Skeletal muscle cell (primary cell): ENCODE measurements around the gene FAM110D.

Source experiments
- DNase-seq: peaks from one replicate; pipeline ENCODE4 v3.0.0-alpha.2; 2010; ENCODE audit warnings: low read depth
- H3K4me3 ChIP-seq: 2 replicates; pipeline ENCODE4 v1.5.1; 2011; ENCODE audit warnings: low read depth, mild to moderate bottlenecking, control low read depth, low read length, moderate library complexity

The FAM110D gene

DNA sequence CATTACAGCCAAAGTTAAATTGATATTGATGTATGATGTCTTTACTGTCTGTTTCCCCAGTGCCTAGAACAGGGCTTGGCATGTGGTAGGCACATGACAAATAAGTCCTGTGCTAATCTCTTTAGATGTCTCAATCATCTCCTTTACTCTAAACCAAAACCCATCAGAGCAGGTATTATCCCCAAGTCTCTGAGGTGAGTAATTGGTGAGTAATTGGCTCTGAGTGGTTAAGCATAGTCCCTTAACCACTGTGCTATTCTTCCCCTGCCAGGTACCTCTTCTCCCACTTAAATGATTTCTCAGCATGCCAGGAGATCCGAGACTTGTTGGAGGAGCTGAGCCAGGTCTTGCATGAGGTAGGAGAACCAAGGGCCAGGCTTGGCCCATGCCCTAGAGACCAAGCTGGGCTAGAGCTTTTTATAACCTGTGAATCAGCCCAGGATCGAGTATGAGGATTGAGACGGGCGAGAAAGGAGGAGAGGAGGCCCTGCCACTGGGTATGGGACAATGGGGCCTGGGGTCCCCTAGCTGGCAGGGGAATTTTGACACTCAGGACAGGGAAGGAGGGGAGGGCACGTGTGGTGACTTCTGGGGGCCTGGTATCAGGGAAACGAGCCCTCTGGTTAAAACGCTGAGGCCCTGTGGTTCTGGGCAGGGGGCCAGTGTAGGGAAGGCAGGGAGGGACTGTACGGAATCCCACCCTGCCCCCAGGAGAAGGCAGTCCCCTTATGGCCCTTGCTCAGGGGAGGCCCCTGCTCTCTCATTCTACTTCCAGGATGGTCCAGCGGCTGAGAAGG lies 22.9 kb downstream of the FAM110D start:
- no peak for DNase-seq
- no peak overlapping the region for H3K4me3 ChIP-seq

DNA sequence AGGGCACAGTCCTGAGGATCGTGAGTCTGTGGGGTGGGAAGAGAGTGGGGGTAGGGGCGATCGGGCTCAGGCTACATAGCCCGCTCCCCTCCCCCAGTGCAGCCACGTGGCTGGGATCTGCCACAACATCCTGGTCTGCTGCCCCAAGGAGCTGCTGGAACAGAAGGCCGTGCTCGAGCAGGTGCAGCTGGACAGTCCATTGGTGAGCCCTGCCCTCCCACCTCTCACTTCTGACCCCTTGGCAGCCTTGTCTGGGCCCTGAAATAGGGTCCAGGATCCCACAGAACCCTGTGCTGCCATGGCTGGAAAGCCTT lies 23.5 kb downstream of the FAM110D start:
- no peak for DNase-seq

DNA sequence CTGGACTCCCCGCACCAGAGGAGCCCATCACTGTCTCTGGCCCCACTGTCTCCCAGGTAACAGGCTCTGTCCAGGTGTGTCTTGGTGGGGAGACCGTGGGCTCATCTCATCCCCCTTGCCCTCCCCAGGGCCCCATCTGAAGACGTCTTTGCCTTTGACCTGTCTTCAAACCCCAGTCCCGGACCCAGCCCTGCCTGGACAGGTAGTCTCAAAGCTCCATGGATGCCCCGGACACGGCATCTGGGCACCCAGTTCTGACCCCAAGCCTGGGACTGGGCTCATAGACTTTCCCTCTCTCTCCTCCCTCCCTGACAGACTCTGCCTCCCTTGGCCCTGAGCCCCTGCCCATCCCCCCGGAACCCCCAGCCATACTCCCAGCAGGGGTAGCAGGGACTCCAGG lies 25.2 kb downstream of the FAM110D start:
- H3K4me3 ChIP-seq: no peak overlapping the region
- no peak for DNase-seq

More for the DNA sequence above, 23.5 kb downstream of the FAM110D start:
- H3K4me3 ChIP-seq: no peak overlapping the region

DNA sequence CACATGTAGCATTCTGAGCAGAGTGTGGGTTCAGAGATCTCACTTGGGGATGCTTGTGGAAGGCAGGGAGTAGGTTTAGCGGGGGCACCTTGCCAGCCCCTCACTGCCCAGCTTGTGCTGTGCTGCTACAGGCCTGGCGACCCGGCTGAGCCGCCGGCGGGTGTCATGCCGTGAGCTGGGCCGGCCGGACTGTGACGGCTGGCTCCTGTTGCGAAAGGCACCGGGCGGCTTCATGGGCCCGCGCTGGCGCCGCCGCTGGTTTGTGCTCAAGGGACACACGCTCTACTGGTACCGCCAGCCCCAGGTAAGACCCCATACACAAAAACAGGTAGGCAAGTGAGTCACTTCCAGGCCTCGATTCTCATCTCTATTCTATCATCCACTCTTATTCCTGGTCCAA lies 26.0 kb downstream of the FAM110D start:
- no peak for DNase-seq
- H3K4me3 ChIP-seq: no peak overlapping the region

DNA sequence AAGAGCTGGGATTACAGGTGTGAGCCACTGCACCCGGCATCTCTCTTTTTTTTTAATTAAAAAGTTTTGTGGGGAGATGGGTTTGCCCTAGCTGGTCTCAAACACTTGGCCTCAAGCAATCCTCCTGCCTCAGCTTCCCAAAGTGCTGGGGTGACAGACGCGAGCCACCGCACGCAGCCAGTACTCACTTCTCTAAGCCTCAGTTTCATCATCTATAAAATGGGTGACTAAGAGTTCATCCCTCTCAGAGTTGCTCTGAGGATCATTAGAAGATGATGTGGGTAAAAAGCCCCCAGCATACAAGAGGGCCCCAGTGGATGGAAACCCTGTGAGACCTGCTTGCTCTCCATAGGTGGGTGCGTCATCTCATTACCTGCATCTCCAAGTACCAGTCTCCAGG lies 29.0 kb downstream of the FAM110D start:
- no peak for DNase-seq
- no peak overlapping the region for H3K4me3 ChIP-seq

DNA sequence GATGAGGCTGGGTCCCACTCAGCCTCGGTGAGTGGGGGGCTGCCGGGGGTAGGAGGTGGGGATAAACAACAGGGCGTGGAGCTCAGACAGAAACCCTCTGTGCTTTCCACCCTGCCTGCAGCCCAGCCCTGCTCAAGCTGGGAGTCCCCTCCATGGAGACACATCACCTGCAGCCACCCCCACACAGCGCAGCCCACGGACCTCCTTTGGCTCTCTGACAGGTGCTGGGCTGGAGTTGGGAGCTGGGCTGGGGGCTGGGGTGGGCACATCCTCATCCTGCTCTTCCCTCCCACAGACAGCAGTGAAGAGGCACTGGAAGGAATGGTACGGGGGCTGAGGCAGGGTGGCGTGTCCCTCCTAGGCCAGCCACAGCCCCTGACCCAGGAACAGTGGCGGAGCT lies 29.6 kb downstream of the FAM110D start:
- H3K4me3 ChIP-seq: no peak overlapping the region

DNA sequence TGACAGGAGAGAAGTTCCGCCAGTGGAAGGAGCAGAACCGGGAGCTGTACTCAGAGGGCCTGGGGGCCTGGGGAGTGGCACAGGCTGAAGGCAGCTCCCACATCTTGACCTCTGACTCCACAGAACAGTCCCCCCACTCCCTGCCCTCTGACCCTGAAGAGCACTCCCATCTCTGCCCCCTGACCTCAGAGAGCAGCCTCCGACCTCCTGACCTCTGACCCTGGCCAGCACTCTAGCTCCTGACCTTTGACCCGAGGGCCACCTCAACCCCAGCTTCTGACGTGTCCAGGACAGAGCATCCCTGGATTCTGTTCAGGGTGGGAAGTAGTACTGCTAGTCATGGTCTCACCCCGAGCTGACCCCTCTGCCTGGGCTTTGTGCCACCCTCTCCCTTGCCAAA lies 30.5 kb downstream of the FAM110D start:
- no peak for DNase-seq
- no peak overlapping the region for H3K4me3 ChIP-seq

More for the DNA sequence above, 29.6 kb downstream of the FAM110D start:
- no peak for DNase-seq

DNA sequence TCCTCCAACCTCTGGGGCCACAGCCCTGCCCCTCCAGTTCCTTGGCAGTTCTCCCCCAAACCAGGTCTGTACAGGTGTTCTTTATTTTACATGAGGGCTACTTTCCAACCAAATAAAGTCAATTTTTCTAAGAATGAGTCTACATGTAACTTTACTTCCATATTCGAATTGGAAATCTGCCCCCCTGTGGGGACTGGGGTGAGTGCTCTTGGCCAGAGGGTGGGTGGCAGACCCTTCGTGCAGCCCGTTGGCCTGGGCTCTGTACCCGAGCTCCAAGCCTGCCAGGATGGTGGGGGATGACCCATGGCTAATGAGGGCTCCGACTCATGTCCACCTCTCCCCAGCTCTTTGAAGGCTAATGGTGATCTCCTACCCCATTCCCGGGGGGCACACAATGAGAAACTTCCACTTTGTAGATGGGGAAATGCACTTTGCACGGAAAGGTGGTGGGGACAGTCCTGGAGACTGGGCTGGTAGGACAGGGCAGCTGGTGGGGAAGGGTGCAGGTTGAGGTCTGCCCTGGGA lies 30.9 kb downstream of the FAM110D start:
- no peak overlapping the region for H3K4me3 ChIP-seq
- no peak for DNase-seq

DNA sequence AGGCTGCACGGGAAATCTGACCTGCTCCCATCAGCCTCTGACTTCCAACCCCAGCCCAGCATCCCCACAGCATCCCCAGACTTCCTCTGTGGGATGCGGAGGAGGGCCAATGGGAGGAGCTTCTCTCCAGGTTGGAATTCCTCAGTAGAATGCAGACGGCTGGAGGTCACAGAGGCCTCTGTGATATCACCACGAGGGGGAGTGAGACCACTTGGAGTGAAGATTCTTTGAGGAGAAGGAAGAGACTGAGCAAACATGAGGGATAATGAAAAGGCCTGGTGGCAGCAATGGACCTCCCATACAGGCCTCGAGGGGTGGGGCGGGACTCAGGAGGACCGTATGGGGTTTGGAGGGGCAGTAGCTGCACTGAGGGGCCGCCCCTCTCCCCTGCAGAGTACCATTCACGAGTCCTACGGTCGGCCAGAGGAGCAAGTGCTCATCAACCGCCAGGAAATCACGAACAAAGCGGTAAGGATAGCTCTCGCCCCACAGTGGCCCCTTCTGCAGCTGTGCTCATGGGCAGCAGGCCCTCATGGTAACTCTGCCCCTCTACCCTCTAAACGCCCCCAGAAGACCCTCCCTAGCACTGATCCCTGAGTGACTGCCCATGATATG lies 31.6 kb downstream of the FAM110D start, which contains the start of gene CATSPER4:
TSS of gene CATSPER4 (plus strand) at position 230 of the 615 bp plus-strand sequence. CDS start at position 256, 26 bp downstream.
- no peak within 1 kb of the TSS for H3K4me3 ChIP-seq
- DNase-seq: no peak

DNA sequence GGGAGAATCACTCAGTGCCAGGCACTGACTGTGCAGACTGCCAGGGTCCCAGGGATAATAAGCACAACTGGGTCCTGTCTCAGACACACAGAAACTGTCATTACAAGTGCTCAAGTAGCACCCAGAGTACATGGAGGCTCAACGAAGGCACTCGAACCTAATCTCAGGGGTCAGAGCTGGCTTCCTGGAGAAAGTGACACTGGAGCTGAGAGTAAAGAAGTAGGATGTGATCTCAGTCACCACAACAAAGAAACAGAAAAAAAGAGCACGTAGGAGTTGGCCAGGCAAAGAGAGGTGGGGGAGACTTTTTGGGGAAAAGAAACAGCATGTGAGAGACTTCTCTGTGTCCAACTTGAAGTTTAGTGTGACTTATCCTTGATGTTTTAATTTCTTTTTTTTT lies 32.9 kb downstream of the FAM110D start:
- H3K4me3 ChIP-seq: no peak overlapping the region
- DNase-seq: no peak

DNA sequence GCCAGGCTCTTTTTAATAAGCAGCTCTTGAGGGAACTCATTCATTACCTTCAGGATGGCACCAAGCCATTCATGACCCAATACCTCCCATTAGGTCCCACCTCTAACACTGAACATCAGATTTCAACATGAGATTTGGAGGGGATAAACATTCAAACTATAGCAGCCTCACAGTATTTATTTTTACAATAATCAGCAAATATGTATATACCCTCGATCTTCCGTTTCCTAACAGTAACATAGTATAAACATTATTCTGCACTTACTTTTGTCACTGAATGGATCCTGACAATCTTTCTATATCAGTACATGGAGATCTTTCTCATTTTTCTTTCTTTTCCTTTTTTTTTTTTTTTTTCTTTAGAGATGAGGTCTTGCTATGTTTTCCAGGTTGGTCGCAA lies 36.9 kb downstream of the FAM110D start:
- H3K4me3 ChIP-seq: no peak overlapping the region
- DNase-seq: no peak

DNA sequence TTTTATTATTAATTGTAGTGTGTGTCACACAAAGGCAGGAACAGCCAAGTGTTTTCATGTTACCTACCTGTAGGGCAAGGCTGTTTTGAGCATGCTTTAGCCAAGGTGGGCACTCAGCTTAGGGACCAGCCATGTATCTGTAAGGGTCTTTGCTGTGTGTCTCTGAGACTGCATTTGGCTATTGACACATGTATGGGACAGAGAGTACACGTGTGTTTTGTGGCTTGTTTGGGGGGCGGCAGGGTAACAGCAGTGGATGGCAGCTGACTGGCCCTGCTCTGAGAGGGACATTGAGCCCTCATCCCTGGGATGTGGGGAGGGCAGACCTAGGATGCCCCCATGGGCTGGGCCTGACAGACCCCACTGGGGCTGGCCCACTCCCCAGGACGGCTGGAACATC lies 38.4 kb downstream of the FAM110D start:
- no peak for DNase-seq
- H3K4me3 ChIP-seq: no peak overlapping the region

DNA sequence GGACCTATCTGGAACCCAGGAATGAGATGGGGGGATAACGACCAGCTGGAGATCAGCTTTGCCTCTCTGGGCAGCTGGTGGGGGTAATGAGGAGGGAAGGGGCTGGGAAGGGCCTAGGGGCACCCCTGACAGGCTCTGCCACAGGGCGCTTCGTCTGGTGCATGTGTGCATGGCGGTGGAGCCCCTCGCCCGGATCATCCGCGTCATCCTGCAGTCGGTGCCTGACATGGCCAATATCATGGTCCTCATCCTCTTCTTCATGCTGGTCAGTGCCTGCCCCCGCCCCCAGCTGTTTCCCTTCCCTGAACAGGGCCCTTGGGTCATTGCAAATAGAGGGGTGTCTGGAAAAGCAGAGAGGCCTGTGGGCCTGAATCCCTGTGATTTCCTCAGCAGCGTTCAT lies 38.9 kb downstream of the FAM110D start:
- H3K4me3 ChIP-seq: no peak overlapping the region
- no peak for DNase-seq

DNA sequence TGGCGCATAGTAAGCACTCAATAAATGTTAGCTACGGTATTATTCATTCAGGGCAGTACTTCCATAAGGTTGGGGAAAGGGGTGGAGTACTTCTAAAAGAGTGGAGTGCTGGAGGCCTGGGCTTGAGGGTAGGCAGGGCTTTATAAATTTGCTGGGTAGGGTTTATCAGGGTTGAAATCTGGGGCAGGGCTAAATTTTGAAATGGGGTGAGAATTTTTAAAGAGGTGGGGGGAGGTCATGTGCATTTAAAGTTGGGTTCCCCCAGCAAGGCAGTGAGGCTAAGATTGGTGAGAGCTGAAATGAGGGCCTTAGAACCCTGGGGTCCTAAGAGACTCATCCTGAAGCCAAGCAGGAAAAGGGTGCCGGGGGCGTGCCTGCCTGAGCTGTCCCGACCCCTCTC lies 41.5 kb downstream of the FAM110D start:
- no peak overlapping the region for H3K4me3 ChIP-seq
- DNase-seq: no peak

DNA sequence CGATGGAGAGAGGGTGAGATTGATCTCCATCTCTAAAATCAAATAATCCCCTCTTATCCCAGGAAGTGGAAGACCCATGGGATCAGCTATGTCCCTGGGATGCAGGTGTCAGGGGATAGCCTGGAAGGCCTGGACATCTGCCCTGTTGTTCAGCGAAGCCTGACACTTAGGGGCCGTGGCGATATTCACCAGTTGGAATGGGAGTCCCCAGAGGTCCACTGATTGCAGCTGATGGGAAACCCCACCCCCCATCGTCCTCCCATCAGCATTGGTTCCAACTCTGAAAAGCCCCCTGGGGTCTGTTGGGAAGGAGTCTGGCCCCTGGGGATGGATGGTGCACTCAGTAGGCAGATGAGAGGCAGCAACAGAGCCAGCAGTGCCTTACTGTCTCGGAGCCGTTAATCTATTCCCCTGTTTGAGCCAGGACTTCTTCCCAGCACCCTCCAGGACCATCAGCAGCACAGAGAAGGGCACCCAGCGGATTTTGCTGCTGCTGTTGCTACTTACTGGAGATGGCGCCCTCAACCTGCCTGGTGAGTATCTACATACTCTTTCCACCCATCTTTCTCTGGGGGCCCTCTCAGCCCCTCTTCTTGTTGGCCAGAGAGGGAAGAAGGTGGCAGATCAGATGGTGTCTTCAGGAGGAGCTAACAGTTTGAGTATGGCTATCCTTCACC lies 44.9 kb downstream of the FAM110D start:
- no peak overlapping the region for H3K4me3 ChIP-seq
- no peak for DNase-seq

DNA sequence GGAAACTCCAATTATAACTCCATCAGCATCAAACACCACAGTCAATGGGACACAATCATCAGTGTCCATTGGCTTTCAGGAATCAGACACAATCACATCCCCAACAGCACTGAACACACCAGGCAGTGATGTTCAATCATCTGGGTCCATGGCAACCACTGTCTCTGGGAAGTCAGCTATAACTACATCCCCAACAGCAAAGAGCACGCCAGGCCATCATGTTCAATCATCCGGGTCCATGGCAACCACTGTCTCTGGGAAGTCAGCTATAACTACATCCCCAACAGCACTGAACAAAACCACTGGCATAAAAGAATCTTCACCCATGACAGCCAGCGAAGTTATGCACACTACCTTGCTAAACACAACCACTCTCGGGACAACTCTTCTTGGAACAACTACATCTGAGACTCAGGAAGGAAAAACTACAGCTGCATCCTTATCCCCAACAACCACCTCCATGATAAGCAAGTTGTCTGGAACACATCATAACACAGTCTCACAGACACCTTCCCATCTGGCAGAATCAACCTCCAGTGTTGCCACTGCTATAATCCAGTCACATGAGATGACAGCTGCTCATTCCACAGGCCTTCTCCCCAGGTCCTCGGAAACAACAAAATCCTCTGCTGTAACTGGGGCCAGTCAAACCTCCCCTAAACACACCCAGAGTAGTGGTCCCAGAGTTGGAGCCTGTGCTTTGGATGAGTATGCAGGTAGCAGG lies 51.4 kb downstream of the FAM110D start:
- no peak for DNase-seq
- H3K4me3 ChIP-seq: no peak overlapping the region

DNA sequence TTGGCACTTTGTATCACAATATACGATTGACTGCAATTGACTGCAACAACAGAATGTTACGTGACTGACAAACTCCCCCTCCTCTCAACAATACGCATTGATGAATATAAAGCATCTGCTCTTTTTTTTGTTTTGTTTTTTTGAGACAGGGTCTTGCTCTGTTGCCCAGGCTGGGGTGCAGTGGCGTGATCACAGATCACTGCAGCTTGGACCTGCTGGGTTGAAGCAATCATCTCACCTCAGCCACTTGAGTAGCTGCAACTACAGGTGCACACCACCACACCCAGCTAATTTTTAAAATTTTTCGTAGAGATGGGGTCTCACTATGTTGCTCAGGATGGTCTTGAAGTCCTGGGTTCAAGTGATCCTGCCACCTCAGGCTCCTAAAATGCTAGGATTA lies 53.8 kb downstream of the FAM110D start:
- H3K4me3 ChIP-seq: no peak overlapping the region
- no peak for DNase-seq

DNA sequence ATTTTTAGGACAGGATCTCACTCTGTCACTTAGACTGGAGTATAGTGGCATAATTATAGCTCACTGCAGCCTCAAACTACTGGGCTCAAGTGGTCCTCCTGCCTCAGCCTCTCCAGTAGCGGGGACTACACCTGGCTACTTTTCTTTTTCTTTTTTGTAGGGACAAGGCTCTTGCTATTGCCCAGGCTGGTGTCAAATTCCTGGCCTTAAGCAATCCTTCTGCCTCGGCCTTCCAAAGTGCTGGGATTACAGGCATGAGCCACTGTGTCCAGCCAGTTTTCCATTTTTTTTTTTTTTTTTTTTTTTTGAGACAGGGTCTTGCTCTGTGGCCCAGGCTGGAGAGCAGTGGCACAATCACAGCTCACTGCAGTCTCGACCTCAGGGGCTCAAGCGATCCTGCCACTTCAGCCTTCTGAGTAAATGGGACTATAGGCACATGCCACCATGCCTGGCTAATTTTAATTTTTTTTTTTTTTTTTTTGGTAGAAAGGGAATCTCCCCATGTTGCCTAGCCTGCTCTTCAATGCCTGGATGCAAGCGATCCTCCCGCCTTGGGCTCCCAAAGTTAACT lies 54.5 kb downstream of the FAM110D start:
- DNase-seq: no peak
- H3K4me3 ChIP-seq: no peak overlapping the region
